MM.1S (cell line): ENCODE data around the gene TPR.

Experiments
- DNase-seq: peaks from one replicate; pipeline ENCODE4 v3.0.0-alpha.2; 2015
- H2AFZ ChIP-seq: fragments of 300-600 bp; sonication (generic); 2 replicates; pipeline ENCODE4 v1.6.0; 2016; ENCODE audit warnings: antibody characterized with exemption, low read length
- H3F3A ChIP-seq: fragments of 300-600 bp; sonication (generic); 2 replicates; pipeline ENCODE4 v1.6.1; 2016; ENCODE audit warnings: mild to moderate bottlenecking, antibody characterized with exemption, low read length, moderate library complexity, mixed read lengths; ENCODE audit not compliant: insufficient read depth
- H3K27ac ChIP-seq: fragments of 300-600 bp; sonication (generic); 2 replicates; pipeline ENCODE4 v1.5.1; 2016; ENCODE audit warnings: mild to moderate bottlenecking, low read length
- H3K27me3 ChIP-seq: fragments of 300-600 bp; sonication (generic); replicated peaks from 2 replicates; pipeline ENCODE4 v1.6.0; 2016; ENCODE audit warnings: low read length; ENCODE audit not compliant: insufficient read depth
- H3K36me3 ChIP-seq: fragments of 300-600 bp; sonication (generic); replicated peaks from 2 replicates; pipeline ENCODE4 v1.6.1; 2016; ENCODE audit warnings: mild to moderate bottlenecking, low read length, mixed read lengths; ENCODE audit not compliant: insufficient read depth
- H3K4me1 ChIP-seq: fragments of 300-600 bp; sonication (generic); 2 replicates; pipeline ENCODE4 v1.6.1; 2016; ENCODE audit warnings: low read length, mixed read lengths
- H3K4me2 ChIP-seq: fragments of 300-600 bp; sonication (generic); 2 replicates; pipeline ENCODE4 v1.6.0; 2016; ENCODE audit warnings: low read depth, low read length
- H3K4me3 ChIP-seq: fragments of 300-600 bp; sonication (generic); 2 replicates; pipeline ENCODE4 v1.5.1; 2016; ENCODE audit warnings: low read length, mixed read lengths
- H3K79me2 ChIP-seq: fragments of 300-600 bp; sonication (generic); 2 replicates; pipeline ENCODE4 v1.6.1; 2016; ENCODE audit warnings: mixed run types, low read length, mixed read lengths
- H3K9ac ChIP-seq: fragments of 300-600 bp; sonication (generic); 2 replicates; pipeline ENCODE4 v1.6.1; 2016; ENCODE audit warnings: low read length, mixed read lengths
- H3K9me2 ChIP-seq: fragments of 300-600 bp; sonication (generic); replicated peaks from 2 replicates; pipeline ENCODE4 v1.6.1; 2016; ENCODE audit warnings: mild to moderate bottlenecking, low read length, mixed read lengths; ENCODE audit not compliant: insufficient read depth
- H3K9me3 ChIP-seq: fragments of 300-600 bp; sonication (generic); replicated peaks from 2 replicates; pipeline ENCODE4 v1.6.1; 2016; ENCODE audit warnings: mild to moderate bottlenecking, low read length, mixed read lengths; ENCODE audit not compliant: insufficient read depth
- H4K20me1 ChIP-seq: fragments of 300-600 bp; sonication (generic); 2 replicates; pipeline ENCODE4 v1.6.1; 2016; ENCODE audit warnings: mild to moderate bottlenecking, low read length, moderate library complexity, mixed read lengths; ENCODE audit not compliant: insufficient read depth
- EZH2 ChIP-seq: fragments of 300-600 bp; sonication (generic); optimal IDR thresholded peaks from 2 replicates; pipeline ENCODE3; 2017; ENCODE audit warnings: low read depth, mild to moderate bottlenecking, antibody characterized with exemption, low read length, mixed read lengths
- EZH2phosphoT487 ChIP-seq: fragments of 300-600 bp; sonication (generic); IDR thresholded peaks from 2 replicates; pipeline ENCODE4 v1.6.1; 2018; ENCODE audit warnings: antibody characterized with exemption, low read length
- TF ChIP-seq, protein P1 (sequence below): fragments of 300-600 bp; sonication (generic); IDR thresholded peaks from 2 replicates; pipeline ENCODE4 v1.5.1; 2016; ENCODE audit warnings: antibody characterized with exemption, low read length, mixed read lengths

The TPR gene

DNA sequence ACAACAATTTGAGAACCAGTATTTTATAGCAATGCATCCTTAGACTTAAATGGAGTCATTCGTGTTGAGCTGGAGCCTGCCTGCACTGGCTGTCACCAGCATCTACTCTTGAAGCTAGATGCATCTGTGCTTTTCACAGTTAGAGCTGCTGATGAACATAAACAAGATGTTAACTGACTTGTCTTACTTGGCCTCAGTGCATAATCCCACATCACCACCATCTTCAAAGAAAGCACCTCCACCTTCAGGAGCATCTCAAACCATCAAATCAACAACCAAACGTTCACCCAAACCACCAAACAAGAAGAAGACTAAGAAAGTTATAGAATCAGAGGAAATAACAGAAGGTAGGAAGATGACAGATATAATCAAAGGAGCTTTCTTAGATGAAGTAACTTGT lies 71.1 kb downstream of the TPR start:
- no peak overlapping the region for H3K4me3 ChIP-seq

DNA sequence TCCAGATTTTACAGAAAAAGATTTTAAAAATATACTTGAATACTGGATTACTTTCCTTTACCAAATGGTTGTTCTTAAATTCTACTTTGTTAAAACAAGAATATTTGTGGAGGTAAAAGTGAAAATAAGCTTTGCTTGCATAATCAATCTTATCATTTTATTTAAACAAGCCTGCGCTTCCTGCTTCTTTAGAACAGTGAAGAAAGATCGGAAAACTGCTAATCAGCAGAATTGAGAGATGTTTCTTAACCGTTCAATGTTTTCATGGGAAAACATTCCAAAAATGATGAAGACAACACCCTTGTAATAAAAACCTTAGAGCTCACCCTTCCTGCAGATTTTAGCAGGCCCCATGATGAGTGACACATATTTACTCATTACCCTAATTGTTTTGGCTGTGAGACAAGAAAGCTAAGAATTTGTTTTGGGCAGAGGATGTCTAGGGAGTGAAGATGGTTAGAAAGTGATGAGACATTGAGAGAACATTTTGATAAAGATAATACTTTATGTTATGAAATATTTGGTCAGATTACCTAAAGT lies 72.6 kb downstream of the TPR start:
- H3K9me2 ChIP-seq = no peaks in the 10 kb centered on the region
- no peaks in the 10 kb centered on the region for H3K4me1 ChIP-seq
- no peak overlapping the region for H3K4me2 ChIP-seq
- TF ChIP-seq, protein P1, sequence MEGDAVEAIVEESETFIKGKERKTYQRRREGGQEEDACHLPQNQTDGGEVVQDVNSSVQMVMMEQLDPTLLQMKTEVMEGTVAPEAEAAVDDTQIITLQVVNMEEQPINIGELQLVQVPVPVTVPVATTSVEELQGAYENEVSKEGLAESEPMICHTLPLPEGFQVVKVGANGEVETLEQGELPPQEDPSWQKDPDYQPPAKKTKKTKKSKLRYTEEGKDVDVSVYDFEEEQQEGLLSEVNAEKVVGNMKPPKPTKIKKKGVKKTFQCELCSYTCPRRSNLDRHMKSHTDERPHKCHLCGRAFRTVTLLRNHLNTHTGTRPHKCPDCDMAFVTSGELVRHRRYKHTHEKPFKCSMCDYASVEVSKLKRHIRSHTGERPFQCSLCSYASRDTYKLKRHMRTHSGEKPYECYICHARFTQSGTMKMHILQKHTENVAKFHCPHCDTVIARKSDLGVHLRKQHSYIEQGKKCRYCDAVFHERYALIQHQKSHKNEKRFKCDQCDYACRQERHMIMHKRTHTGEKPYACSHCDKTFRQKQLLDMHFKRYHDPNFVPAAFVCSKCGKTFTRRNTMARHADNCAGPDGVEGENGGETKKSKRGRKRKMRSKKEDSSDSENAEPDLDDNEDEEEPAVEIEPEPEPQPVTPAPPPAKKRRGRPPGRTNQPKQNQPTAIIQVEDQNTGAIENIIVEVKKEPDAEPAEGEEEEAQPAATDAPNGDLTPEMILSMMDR = no peak
- TF ChIP-seq EZH2 = no peak
- no peak overlapping the region for H3K27ac ChIP-seq
- no peaks in the 10 kb centered on the region for H4K20me1 ChIP-seq
- H3F3A ChIP-seq = no peaks in the 10 kb centered on the region
- H3K27me3 ChIP-seq = no peaks in the 10 kb centered on the region
- DNase-seq = no peak
- H3K36me3 ChIP-seq = no peaks in the 10 kb centered on the region
- H3K9me3 ChIP-seq = no peaks in the 10 kb centered on the region
- H3K79me2 ChIP-seq = no peaks in the 10 kb centered on the region
- H2AFZ ChIP-seq = no peak overlapping the region
- no peak overlapping the region for H3K4me3 ChIP-seq
- H3K9ac ChIP-seq = no peak overlapping the region

More for the DNA sequence above, 71.1 kb downstream of the TPR start:
- Histone ChIP-seq H3K27me3 (no peaks in the 10 kb centered on the region), H2AFZ (no peak overlapping the region), H3K36me3 (no peaks in the 10 kb centered on the region), H4K20me1 (no peaks in the 10 kb centered on the region), H3K27ac (no peak overlapping the region), H3K9ac (no peak overlapping the region), H3K9me3 (no peaks in the 10 kb centered on the region), H3K9me2 (no peaks in the 10 kb centered on the region), H3K4me1 (no peaks in the 10 kb centered on the region), H3K4me2 (no peak overlapping the region), H3F3A (no peaks in the 10 kb centered on the region), H3K79me2 (no peaks in the 10 kb centered on the region)
- TF ChIP-seq, protein P1 = no peak
- no peak for TF ChIP-seq EZH2
- no peak for TF ChIP-seq EZH2phosphoT487
- DNase-seq = no peak

DNA sequence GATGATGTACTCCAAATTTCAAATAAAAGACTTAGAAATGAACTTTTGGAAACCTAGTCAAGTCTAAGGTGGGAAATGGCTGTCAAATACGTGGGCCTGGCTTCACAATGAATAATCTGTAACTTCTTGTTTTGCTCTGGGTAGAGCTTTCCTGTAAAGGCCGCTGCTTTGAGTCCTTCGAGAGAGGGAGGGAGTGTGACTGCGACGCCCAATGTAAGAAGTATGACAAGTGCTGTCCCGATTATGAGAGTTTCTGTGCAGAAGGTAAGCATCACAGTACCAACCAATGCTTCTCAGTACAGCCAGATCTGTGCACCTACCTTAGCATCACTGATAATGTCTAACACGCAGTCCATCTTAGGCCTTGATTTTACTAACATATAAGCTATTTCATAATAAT lies 73.6 kb downstream of the TPR start:
- no peaks in the 10 kb centered on the region for H3K36me3 ChIP-seq
- H3K9ac ChIP-seq = no peak overlapping the region
- TF ChIP-seq EZH2 (no peak), EZH2phosphoT487 (no peak)
- TF ChIP-seq, protein P1 = no peak
- H3K9me3 ChIP-seq = no peaks in the 10 kb centered on the region
- H2AFZ ChIP-seq = no peak overlapping the region
- no peaks in the 10 kb centered on the region for H3K4me1 ChIP-seq
- no peak overlapping the region for H3K4me2 ChIP-seq
- no peak overlapping the region for H3K27ac ChIP-seq
- no peaks in the 10 kb centered on the region for H3K27me3 ChIP-seq
- no peaks in the 10 kb centered on the region for H3K9me2 ChIP-seq
- no peaks in the 10 kb centered on the region for H3F3A ChIP-seq
- DNase-seq = no peak
- H3K79me2 ChIP-seq = no peaks in the 10 kb centered on the region
- no peak overlapping the region for H3K4me3 ChIP-seq
- no peaks in the 10 kb centered on the region for H4K20me1 ChIP-seq
